GM21737 (cell line): ENCODE results near the gene UNC5CL.

Experiments used
- ATAC-seq: cut with Tn5 transposase; IDR thresholded peaks from one replicate; pipeline ENCODE4 v1.9.1; 2021; ENCODE audit warnings: mild to moderate bottlenecking, moderate library complexity; ENCODE audit not compliant: unreplicated experiment

Gene UNC5CL

DNA sequence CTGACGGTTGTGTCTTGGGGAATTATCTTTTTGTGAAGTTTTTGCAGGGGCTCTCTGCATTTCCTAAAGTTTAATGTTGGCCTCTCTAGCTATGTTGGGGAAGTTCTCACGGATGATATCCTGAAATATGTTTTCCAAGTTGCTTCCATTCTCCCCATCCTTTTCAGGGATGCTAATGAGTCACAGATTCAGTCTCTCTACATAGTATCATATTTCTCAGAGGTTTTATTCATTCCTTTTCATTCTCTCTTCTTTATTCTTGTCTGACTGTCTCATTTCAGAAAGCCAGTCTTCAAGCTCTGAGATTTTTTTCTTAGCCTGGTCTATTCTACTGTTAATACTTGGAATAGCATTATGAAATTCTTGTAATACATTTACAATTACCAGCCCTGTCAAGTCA lies 61.3 kb downstream of the UNC5CL start:
- no peak for ATAC-seq

DNA sequence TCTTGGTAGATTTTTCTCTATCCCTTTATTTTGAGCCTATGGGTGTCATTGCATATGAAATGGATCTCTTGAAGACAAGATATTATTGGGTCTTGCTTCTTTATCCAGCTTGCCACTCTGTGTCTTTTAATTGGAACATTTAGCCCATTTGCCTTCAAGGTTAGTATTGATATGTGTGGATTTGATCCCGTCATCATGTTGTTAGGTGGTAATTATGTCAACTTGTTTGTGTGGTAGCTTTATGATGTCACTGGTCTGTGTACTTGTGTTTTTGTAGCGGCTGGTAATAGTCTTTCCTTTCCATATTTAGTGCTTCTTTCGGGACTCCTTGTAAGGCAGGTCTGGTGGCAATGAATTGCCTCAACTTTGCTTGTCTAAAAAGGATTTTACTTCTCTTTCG lies 61.9 kb downstream of the UNC5CL start:
- ATAC-seq: no peak
